Panc1 (cell line): Measurements from ENCODE around the gene TBX21. TPM values are rescaled to one million over a fixed set of nuclear protein-coding genes. Genes with fewer than 3 reads are reported as not detected.

ENCODE experiments used
- ATAC-seq: fragments of 200-7000 bp; cut with Tn5 transposase; 2 replicates; pipeline ENCODE4 v1.9.1; 2020; ENCODE audit warnings: mild to moderate bottlenecking, moderate library complexity
- BruUV-seq: library from RNA; stranded (reverse); fragments of 400-500 nt; replicated peaks from 2 replicates; lab custom pipeline; 2021; lab: Mats Ljungman, UMichigan
- CTCF ChIA-PET: fragments of 300-600 bp; sonication (Branson Sonifier 250); formaldehyde crosslinking; loops from one replicate; lab custom pipeline; 2022; ENCODE audit warnings: antibody characterized with exemption; lab: Charles Lee
- POLR2A ChIA-PET: fragments of 300-600 bp; sonication (Branson Sonifier 250); formaldehyde crosslinking; loops from one replicate; lab custom pipeline; 2022; ENCODE audit warnings: antibody characterized with exemption; lab: Charles Lee
- DNase-seq: peaks from one replicate; pipeline ENCODE4 v3.0.0-alpha.2; 2010; ENCODE audit warnings: low read depth, low spot score
- H3K27ac ChIP-seq: 2 replicates; pipeline ENCODE4 v1.5.1; 2011; ENCODE audit warnings: mild to moderate bottlenecking, low read length, inconsistent platforms
- H3K27me3 ChIP-seq: fragments of 200-500 bp; sonication (Bioruptor generic); 2 replicates; pipeline ENCODE4 v1.6.0; 2014; ENCODE audit warnings: low read length, inconsistent platforms; ENCODE audit not compliant: control insufficient read depth, insufficient read depth
- H3K36me3 ChIP-seq: fragments of 200-500 bp; sonication (Bioruptor generic); 2 replicates; pipeline ENCODE4 v1.5.1; 2014; ENCODE audit warnings: inconsistent platforms, mild to moderate bottlenecking, low read length, moderate library complexity; ENCODE audit not compliant: control insufficient read depth, insufficient read depth
- H3K4me1 ChIP-seq: 2 replicates; pipeline ENCODE4 v1.5.1; 2011; ENCODE audit warnings: inconsistent platforms, mild to moderate bottlenecking, low read length, moderate library complexity; ENCODE audit not compliant: control insufficient read depth, insufficient read depth
- H3K4me3 ChIP-seq, 2 experiments: 2 replicates each; pipeline ENCODE4 v1.5.1; 2011 to 2012; ENCODE audit warnings: low read depth in 2 of 2, low read length in 2 of 2, mild to moderate bottlenecking in 2 of 2, inconsistent platforms in 1 of 2, moderate library complexity in 1 of 2
- H3K9me3 ChIP-seq: fragments of 200-500 bp; sonication (Bioruptor generic); 2 replicates; pipeline ENCODE4 v1.5.1; 2014; ENCODE audit warnings: low read depth, mild to moderate bottlenecking, inconsistent platforms, low read length, moderate library complexity; ENCODE audit not compliant: control insufficient read depth, insufficient read depth
- POLR2AphosphoS5 ChIP-seq: IDR thresholded peaks from 2 replicates; pipeline ENCODE4 v1.6.1; 2012; ENCODE audit warnings: mild to moderate bottlenecking, low read depth, low read length, moderate library complexity
- SIN3A ChIP-seq: IDR thresholded peaks from 2 replicates; pipeline ENCODE4 v1.6.1; 2012; ENCODE audit warnings: low read depth, mild to moderate bottlenecking, low read length, moderate library complexity, borderline replicate concordance; ENCODE audit not compliant: insufficient read depth
- TCF7L2 ChIP-seq: IDR thresholded peaks from 2 replicates; pipeline ENCODE4 v1.6.1; 2011; ENCODE audit warnings: mild to moderate bottlenecking, low read depth, low read length, inconsistent platforms
- in situ Hi-C: cut with HindIII; loops from 2 replicates; pipeline ENCODE4 v1.10.0; 2016; ENCODE audit warnings: low sequenced_read_pairs, low pct_unique_long_range_greater_than_20kb
- intact Hi-C: fragments of 100-400 bp; cut with micrococcal nuclease; formaldehyde crosslinking; loops from one replicate; pipeline ENCODE4 v1.10.0; 2022; ENCODE audit not compliant: unreplicated experiment
- total RNA-seq: library from RNA; stranded (reverse); gene quantifications from one replicate; pipeline ENCODE4 v1.2.1, GENCODE V29; 2021; ENCODE audit not compliant: unreplicated experiment
- TF ChIP-seq, protein P1 (sequence below), 2 experiments: IDR thresholded peaks; 2 replicates each; pipeline ENCODE4 v1.6.1; 2011 to 2012; ENCODE audit warnings: low read depth in 2 of 2, control low read depth in 1 of 2, low read length in 1 of 2, mild to moderate bottlenecking in 1 of 2, moderate library complexity in 1 of 2; ENCODE audit not compliant: insufficient read depth in 1 of 2
- TF ChIP-seq, protein P2 (sequence below): fragments of 450-650 bp; IDR thresholded peaks from 2 replicates; pipeline ENCODE4 v1.5.1; 2017; ENCODE audit warnings: mild to moderate bottlenecking

TBX21 gene
- total RNA-seq, 1 experiment from 2014 or later, result 0.10 TPM

DNA sequence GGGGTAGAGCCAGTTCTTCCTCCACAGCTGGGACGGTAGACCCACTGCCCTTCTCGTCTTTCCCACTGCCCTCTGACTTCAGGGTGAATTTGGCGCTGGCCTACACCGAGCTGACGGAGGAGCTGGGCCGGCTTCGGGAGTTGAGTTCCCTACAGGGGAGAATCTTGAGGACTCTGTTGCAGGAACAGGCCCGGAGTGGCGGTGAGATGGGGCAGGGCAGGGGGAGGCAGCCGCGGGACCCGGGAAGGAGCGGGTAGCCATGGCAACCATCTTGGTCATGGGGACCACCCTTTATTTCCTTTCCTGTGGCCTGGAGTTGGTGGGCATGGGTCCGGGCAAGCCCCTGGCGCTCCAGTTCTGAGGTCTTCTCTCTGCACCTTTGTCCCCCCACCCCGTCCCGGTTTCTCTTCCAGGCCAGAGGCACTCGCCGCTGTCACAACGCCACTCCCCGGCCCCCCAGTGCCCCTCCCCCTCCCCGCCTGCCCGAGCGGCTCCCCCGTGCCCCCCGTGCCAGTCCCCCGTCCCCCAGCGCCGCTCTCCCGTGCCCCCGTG is 24.6 kb upstream of the TBX21 start:
- no TSS peak for BruUV-seq
- no peak overlapping the region for H3K4me3 ChIP-seq
- intact Hi-C loops, result no loop called here
- POLR2A ChIA-PET, result interaction anchor here (0.6 kb wide), 1 partner anchor 129 kb away, joined by 3 read pairs; no protein-coding TSS in a partner anchor
- H3K4me1 ChIP-seq, result no peaks in the 10 kb centered on the region; the same call in 1 of the 2 replicates
- CTCF ChIA-PET, result no interaction called here
- H3K27ac ChIP-seq, result no peak overlapping the region
- DNase-seq, result no peak
- peaks cover 5% of the 10 kb centered on the region; the same call in 1 of the 2 replicates for H3K27me3 ChIP-seq
- no peak for ATAC-seq
- H3K9me3 ChIP-seq, result no peaks in the 10 kb centered on the region
- TF ChIP-seq POLR2AphosphoS5 (no peak), SIN3A (no peak)
- in situ Hi-C loops, result no loop called here
- H3K36me3 ChIP-seq, result no peaks in the 10 kb centered on the region

DNA sequence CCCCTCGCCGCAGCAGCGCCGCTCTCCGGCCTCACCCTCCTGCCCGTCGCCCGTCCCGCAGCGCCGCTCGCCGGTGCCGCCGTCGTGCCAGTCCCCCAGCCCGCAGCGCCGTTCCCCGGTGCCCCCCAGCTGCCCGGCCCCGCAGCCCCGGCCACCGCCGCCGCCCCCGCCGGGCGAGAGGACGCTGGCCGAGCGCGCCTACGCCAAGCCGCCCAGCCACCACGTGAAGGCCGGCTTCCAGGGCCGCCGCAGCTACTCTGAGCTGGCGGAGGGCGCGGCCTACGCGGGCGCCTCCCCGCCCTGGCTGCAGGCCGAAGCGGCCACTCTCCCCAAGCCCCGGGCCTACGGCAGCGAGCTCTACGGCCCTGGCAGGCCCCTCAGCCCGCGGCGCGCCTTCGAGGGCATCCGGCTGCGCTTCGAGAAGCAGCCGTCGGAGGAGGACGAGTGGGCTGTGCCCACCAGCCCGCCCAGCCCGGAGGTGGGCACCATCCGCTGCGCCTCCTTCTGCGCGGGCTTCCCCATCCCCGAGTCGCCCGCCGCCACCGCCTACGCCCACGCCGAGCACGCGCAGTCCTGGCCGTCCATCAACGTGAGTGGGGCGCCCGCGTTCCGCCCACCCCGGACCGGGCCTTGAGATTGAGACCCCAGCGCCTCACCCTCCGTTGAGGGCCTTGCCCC is 24.0 kb upstream of the TBX21 start:
- no TSS peak for BruUV-seq
- no peak for DNase-seq
- H3K27me3 ChIP-seq, result peaks cover 5% of the 10 kb centered on the region; the same call in 1 of the 2 replicates
- ChIA-PET POLR2A (no interaction called here), CTCF (no interaction called here)
- no peak for ATAC-seq
- no peak overlapping the region for H3K4me3 ChIP-seq
- no peaks in the 10 kb centered on the region for H3K9me3 ChIP-seq
- no peak overlapping the region for H3K27ac ChIP-seq
- intact Hi-C loops, result no loop called here
- no peaks in the 10 kb centered on the region for H3K36me3 ChIP-seq
- TF ChIP-seq, protein P1, sequence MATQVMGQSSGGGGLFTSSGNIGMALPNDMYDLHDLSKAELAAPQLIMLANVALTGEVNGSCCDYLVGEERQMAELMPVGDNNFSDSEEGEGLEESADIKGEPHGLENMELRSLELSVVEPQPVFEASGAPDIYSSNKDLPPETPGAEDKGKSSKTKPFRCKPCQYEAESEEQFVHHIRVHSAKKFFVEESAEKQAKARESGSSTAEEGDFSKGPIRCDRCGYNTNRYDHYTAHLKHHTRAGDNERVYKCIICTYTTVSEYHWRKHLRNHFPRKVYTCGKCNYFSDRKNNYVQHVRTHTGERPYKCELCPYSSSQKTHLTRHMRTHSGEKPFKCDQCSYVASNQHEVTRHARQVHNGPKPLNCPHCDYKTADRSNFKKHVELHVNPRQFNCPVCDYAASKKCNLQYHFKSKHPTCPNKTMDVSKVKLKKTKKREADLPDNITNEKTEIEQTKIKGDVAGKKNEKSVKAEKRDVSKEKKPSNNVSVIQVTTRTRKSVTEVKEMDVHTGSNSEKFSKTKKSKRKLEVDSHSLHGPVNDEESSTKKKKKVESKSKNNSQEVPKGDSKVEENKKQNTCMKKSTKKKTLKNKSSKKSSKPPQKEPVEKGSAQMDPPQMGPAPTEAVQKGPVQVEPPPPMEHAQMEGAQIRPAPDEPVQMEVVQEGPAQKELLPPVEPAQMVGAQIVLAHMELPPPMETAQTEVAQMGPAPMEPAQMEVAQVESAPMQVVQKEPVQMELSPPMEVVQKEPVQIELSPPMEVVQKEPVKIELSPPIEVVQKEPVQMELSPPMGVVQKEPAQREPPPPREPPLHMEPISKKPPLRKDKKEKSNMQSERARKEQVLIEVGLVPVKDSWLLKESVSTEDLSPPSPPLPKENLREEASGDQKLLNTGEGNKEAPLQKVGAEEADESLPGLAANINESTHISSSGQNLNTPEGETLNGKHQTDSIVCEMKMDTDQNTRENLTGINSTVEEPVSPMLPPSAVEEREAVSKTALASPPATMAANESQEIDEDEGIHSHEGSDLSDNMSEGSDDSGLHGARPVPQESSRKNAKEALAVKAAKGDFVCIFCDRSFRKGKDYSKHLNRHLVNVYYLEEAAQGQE (IDR thresholded peaks at IDR 0.05; ENCODE audit: insufficient read depth in 1 of 2, low read depth in 2 of 2, low read length in 1 of 2), result no peak
- TF ChIP-seq, protein P2, sequence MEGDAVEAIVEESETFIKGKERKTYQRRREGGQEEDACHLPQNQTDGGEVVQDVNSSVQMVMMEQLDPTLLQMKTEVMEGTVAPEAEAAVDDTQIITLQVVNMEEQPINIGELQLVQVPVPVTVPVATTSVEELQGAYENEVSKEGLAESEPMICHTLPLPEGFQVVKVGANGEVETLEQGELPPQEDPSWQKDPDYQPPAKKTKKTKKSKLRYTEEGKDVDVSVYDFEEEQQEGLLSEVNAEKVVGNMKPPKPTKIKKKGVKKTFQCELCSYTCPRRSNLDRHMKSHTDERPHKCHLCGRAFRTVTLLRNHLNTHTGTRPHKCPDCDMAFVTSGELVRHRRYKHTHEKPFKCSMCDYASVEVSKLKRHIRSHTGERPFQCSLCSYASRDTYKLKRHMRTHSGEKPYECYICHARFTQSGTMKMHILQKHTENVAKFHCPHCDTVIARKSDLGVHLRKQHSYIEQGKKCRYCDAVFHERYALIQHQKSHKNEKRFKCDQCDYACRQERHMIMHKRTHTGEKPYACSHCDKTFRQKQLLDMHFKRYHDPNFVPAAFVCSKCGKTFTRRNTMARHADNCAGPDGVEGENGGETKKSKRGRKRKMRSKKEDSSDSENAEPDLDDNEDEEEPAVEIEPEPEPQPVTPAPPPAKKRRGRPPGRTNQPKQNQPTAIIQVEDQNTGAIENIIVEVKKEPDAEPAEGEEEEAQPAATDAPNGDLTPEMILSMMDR, result no peak
- TF ChIP-seq TCF7L2, result no peak
- no peak for TF ChIP-seq POLR2AphosphoS5
- no peak for TF ChIP-seq SIN3A
- no peaks in the 10 kb centered on the region; the same call in 1 of the 2 replicates for H3K4me1 ChIP-seq
- in situ Hi-C loops, result no loop called here

DNA sequence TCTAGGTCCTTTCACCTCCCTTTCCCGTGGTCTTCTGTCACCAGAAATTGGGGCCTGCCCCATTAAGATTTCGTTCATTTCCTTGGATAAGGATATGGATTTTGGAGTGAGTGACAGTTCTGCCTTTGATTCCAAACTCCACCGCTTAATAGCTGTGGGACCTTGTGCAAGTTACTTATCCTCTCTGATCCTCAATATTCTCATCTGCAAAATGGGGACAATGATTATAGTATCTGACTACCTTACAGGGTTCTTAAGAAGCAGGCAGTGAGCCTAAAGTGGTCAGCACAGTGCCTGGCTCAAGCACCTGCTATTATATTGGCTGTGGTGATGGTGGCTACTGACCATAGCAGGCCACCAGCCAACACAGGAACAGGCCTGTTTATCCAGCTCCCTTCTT is 23.4 kb upstream of the TBX21 start:
- ChIA-PET CTCF (no interaction called here), POLR2A (no interaction called here)
- Histone ChIP-seq H3K27me3 (peaks cover 5% of the 10 kb centered on the region; the same call in 1 of the 2 replicates), H3K27ac (no peak overlapping the region), H3K9me3 (no peaks in the 10 kb centered on the region), H3K4me1 (no peaks in the 10 kb centered on the region; the same call in 1 of the 2 replicates), H3K36me3 (no peaks in the 10 kb centered on the region), H3K4me3 (no peak overlapping the region)
- intact Hi-C loops, result no loop called here
- DNase-seq (no peak), ATAC-seq (no peak)
- TF ChIP-seq, protein P1 (IDR thresholded peaks at IDR 0.05; ENCODE audit: insufficient read depth in 1 of 2, low read depth in 2 of 2, low read length in 1 of 2), result no peak
- no peak for TF ChIP-seq SIN3A
- in situ Hi-C loops, result no loop called here
- BruUV-seq, result no TSS peak
